Measurements from ENCODE around the gene ADISSP. TPM values are rescaled to one million over a fixed set of nuclear protein-coding genes. Genes with fewer than 3 reads are reported as not detected.

ADISSP gene
- total and polyA plus RNA-seq, 2 donors (not counting 1 experiment from before 2014, with no cell fraction given) = 18.4 to 28.8 TPM

- no peaks in the 10 kb centered on the region for H3K27me3 Mint-ChIP-seq
- POLR2A ChIA-PET = no interaction called here
- no peak overlapping the region for H3K9ac ChIP-seq (ENCODE audit: low read length)
- H3K4me2 ChIP-seq (replicated peaks; ENCODE audit: low read depth, low read length, poor library complexity, severe bottlenecking) = no peak overlapping the region
- H3K4me3 ChIP-seq (ENCODE audit: control extremely low read depth in 1 of 5, extremely low read depth in 1 of 5, insufficient read depth in 1 of 5, low read depth in 2 of 5, low read length in 4 of 5) = no peak overlapping the region
- H2AFZ ChIP-seq (ENCODE audit: insufficient read depth, low read depth, low read length, poor library complexity, severe bottlenecking) = no peak overlapping the region
- H3K27ac ChIP-seq (ENCODE audit: low read length in 2 of 2) = no peak overlapping the region
- DNase-seq (no peak), ATAC-seq (ENCODE audit: low read depth) (no peak)
- peaks cover 17 to 43% of the 10 kb centered on the region in 2 donors for H3K4me1 ChIP-seq (ENCODE audit: control insufficient read depth in 2 of 2, insufficient read depth in 2 of 2, low read length in 2 of 2)
- peaks cover 0 to 4% (median 0%) of the 10 kb centered on the region in 3 donors for H3K9me3 ChIP-seq (ENCODE audit: control extremely low read depth in 1 of 3, control insufficient read depth in 2 of 3, insufficient read depth in 1 of 3, low read length in 2 of 3)
- H3K4me1 Mint-ChIP-seq = peaks cover 35% of the 10 kb centered on the region
- no peaks in the 10 kb centered on the region for H4K20me1 ChIP-seq (ENCODE audit: control insufficient read depth, insufficient read depth, low read length, poor library complexity, severe bottlenecking)
- no peaks in the 10 kb centered on the region for H3K27me3 ChIP-seq (replicated peaks in 1 of 4; ENCODE audit: control extremely low read depth in 1 of 4, control insufficient read depth in 3 of 4, insufficient read depth in 4 of 4, low read length in 3 of 4)
- TF ChIP-seq CTCF (IDR thresholded peaks at IDR 0.05) = no peak
- no peak for TF ChIP-seq EZH2 (IDR thresholded peaks at IDR 0.05; ENCODE audit: borderline replicate concordance, insufficient read depth, low read depth, low read length, poor library complexity, severe bottlenecking)
- no peak overlapping the region for H3K27ac Mint-ChIP-seq
- intact Hi-C loops (cut with micrococcal nuclease) = loop anchor here (5.0 kb wide), 2 partner anchors 317 to 718 kb away; partner anchors contain the start of gene MRPS26
- H3K4me3 Mint-ChIP-seq = no peak overlapping the region
- CTCF ChIA-PET = interaction anchor here (0.8 to 4.8 kb wide), 2 partner anchors 9 to 11 kb away, joined by 3 to 47 read pairs; no protein-coding TSS in a partner anchor
- 88% methylated on average over 3 of the region's 3 CpGs for WGBS (ENCODE audit: insufficient coverage)
- H3K9me3 Mint-ChIP-seq (ENCODE audit: insufficient read depth) = no peaks in the 10 kb centered on the region
- H3K36me3 ChIP-seq (replicated peaks in 1 of 2; ENCODE audit: control extremely low read depth in 1 of 2, control insufficient read depth in 1 of 2, extremely low read depth in 1 of 2, insufficient read depth in 2 of 2, low read length in 1 of 2) = peaks cover 0 to 2% of the 10 kb centered on the region in 2 experiments
- peaks cover 10% of the 10 kb centered on the region for H3K79me2 ChIP-seq (ENCODE audit: control insufficient read depth, insufficient read depth, low read length)
Observed at GRCh38 chr20:3765171-3765882, 2.2 kb downstream of the ADISSP start.

GRCh38 chr20:3764659-3765058 is 2.9 kb downstream of the ADISSP start:
- H3K4me1 ChIP-seq (ENCODE audit: control insufficient read depth in 2 of 2, insufficient read depth in 2 of 2, low read length in 2 of 2) = peaks cover 17 to 43% of the 10 kb centered on the region in 2 donors
- Mint-ChIP-seq H3K27ac (no peak overlapping the region), H3K9me3 (ENCODE audit: insufficient read depth) (no peaks in the 10 kb centered on the region), H3K4me1 (peaks cover 37% of the 10 kb centered on the region), H3K4me3 (no peak overlapping the region), H3K27me3 (no peaks in the 10 kb centered on the region)
- H3K27ac ChIP-seq (ENCODE audit: low read length in 2 of 2) = no peak overlapping the region
- H4K20me1 ChIP-seq (ENCODE audit: control insufficient read depth, insufficient read depth, low read length, poor library complexity, severe bottlenecking) = no peaks in the 10 kb centered on the region
- H3K4me3 ChIP-seq (ENCODE audit: control extremely low read depth in 1 of 5, extremely low read depth in 1 of 5, insufficient read depth in 1 of 5, low read depth in 2 of 5, low read length in 4 of 5) = no peak overlapping the region
- ChIA-PET CTCF (interaction anchor here (4.8 kb wide), 1 partner anchor 11 kb away, joined by 47 read pairs; no protein-coding TSS in a partner anchor), POLR2A (no interaction called here)
- DNase-seq (no peak), ATAC-seq (ENCODE audit: low read depth) (no peak)
- H2AFZ ChIP-seq (ENCODE audit: insufficient read depth, low read depth, low read length, poor library complexity, severe bottlenecking) = no peak overlapping the region
- intact Hi-C loops (cut with micrococcal nuclease) = loop anchor here (5.0 kb wide), 2 partner anchors 318 to 717 kb away; partner anchors contain the start of gene MRPS26
- TF ChIP-seq CTCF (IDR thresholded peaks at IDR 0.05) = no peak
- TF ChIP-seq EZH2 (IDR thresholded peaks at IDR 0.05; ENCODE audit: borderline replicate concordance, insufficient read depth, low read depth, low read length, poor library complexity, severe bottlenecking) = no peak
- no peak overlapping the region for H3K4me2 ChIP-seq (replicated peaks; ENCODE audit: low read depth, low read length, poor library complexity, severe bottlenecking)
- WGBS (ENCODE audit: insufficient coverage) = 95% methylated on average over 2 of the region's 3 CpGs
- no peaks in the 10 kb centered on the region for H3K27me3 ChIP-seq (replicated peaks in 1 of 4; ENCODE audit: control extremely low read depth in 1 of 4, control insufficient read depth in 3 of 4, insufficient read depth in 4 of 4, low read length in 3 of 4)
- H3K36me3 ChIP-seq (replicated peaks in 1 of 2; ENCODE audit: control extremely low read depth in 1 of 2, control insufficient read depth in 1 of 2, extremely low read depth in 1 of 2, insufficient read depth in 2 of 2, low read length in 1 of 2) = peaks cover 0 to 2% of the 10 kb centered on the region in 2 experiments
- H3K79me2 ChIP-seq (ENCODE audit: control insufficient read depth, insufficient read depth, low read length) = peaks cover 14% of the 10 kb centered on the region
- peaks cover 0 to 4% (median 0%) of the 10 kb centered on the region in 3 donors for H3K9me3 ChIP-seq (ENCODE audit: control extremely low read depth in 1 of 3, control insufficient read depth in 2 of 3, insufficient read depth in 1 of 3, low read length in 2 of 3)
- no peak overlapping the region for H3K9ac ChIP-seq (ENCODE audit: low read length)

Measured in B cell (primary cell).